GM23338 (cell line): ENCODE results near the gene GFAP. TPM values are rescaled to one million over a fixed set of nuclear protein-coding genes. Genes with fewer than 3 reads are reported as not detected.

Experiments
- ATAC-seq: fragments of 200-7000 bp; cut with Tn5 transposase; 3 replicates; pipeline ENCODE4 v1.9.1; 2020
- DNase-seq: peaks from one replicate; pipeline ENCODE4 v3.0.0-alpha.2; 2015; ENCODE audit warnings: low spot score
- H2AFZ ChIP-seq: fragments of 200-600 bp; sonication (generic); 2 replicates; pipeline ENCODE4 v1.8.0; 2016; ENCODE audit warnings: antibody characterized with exemption, mild to moderate bottlenecking, moderate library complexity
- H3F3A ChIP-seq: fragments of 200-600 bp; sonication (generic); replicated peaks from 2 replicates; pipeline ENCODE4 v1.8.0; 2017; ENCODE audit warnings: antibody characterized with exemption, mixed run types, low read depth
- H3K27ac ChIP-seq: fragments of 200-600 bp; sonication (generic); 2 replicates; pipeline ENCODE4 v1.6.1; 2016; ENCODE audit warnings: low read depth
- H3K27me3 ChIP-seq: fragments of 200-600 bp; sonication (generic); 2 replicates; pipeline ENCODE4 v1.8.0; 2016; ENCODE audit warnings: mild to moderate bottlenecking, mixed run types, moderate library complexity; ENCODE audit not compliant: insufficient read depth
- H3K36me3 ChIP-seq: fragments of 200-600 bp; sonication (generic); 2 replicates; pipeline ENCODE4 v1.8.0; 2016; ENCODE audit warnings: mild to moderate bottlenecking; ENCODE audit not compliant: insufficient read depth
- H3K4me1 ChIP-seq: fragments of 200-600 bp; sonication (generic); 2 replicates; pipeline ENCODE4 v1.8.0; 2016; ENCODE audit warnings: mild to moderate bottlenecking, moderate library complexity; ENCODE audit not compliant: insufficient read depth
- H3K4me2 ChIP-seq: fragments of 200-600 bp; sonication (generic); 2 replicates; pipeline ENCODE4 v1.7.1; 2017; ENCODE audit warnings: mixed run types
- H3K4me3 ChIP-seq: fragments of 200-600 bp; sonication (generic); 2 replicates; pipeline ENCODE4 v1.6.1; 2016; ENCODE audit warnings: mixed run types
- H3K79me2 ChIP-seq: fragments of 200-600 bp; sonication (generic); replicated peaks from 2 replicates; pipeline ENCODE4 v1.8.0; 2017; ENCODE audit warnings: mild to moderate bottlenecking; ENCODE audit not compliant: insufficient read depth
- H3K9me2 ChIP-seq: fragments of 200-600 bp; sonication (generic); 2 replicates; pipeline ENCODE4 v1.8.0; 2017; ENCODE audit not compliant: insufficient read depth
- H4K20me1 ChIP-seq: fragments of 200-600 bp; sonication (generic); replicated peaks from 2 replicates; pipeline ENCODE4 v1.8.0; 2017; ENCODE audit warnings: mild to moderate bottlenecking; ENCODE audit not compliant: insufficient read depth
- H3K27ac Mint-ChIP-seq: 2 replicates; pipeline ENCODE4 v1.8.0; 2020; ENCODE audit warnings: inconsistent platforms, mild to moderate bottlenecking, moderate library complexity, mixed read lengths
- H3K27me3 Mint-ChIP-seq: 3 replicates; pipeline ENCODE4 v1.8.0; 2022; ENCODE audit warnings: low read depth, mild to moderate bottlenecking, moderate library complexity, mixed read lengths, inconsistent platforms; ENCODE audit not compliant: insufficient read depth, poor library complexity
- H3K36me3 Mint-ChIP-seq: 3 replicates; pipeline ENCODE4 v1.8.0; 2021; ENCODE audit warnings: low read depth, mild to moderate bottlenecking, inconsistent platforms, moderate library complexity, mixed read lengths
- H3K4me1 Mint-ChIP-seq: 3 replicates; pipeline ENCODE4 v1.8.0; 2020; ENCODE audit warnings: mild to moderate bottlenecking, inconsistent platforms, mixed read lengths
- H3K4me3 Mint-ChIP-seq: 3 replicates; pipeline ENCODE4 v1.8.0; 2021; ENCODE audit warnings: moderate library complexity, mild to moderate bottlenecking, inconsistent platforms, mixed read lengths
- H3K9me3 Mint-ChIP-seq: 3 replicates; pipeline ENCODE4 v1.8.0; 2020; ENCODE audit warnings: moderate library complexity, mild to moderate bottlenecking, inconsistent platforms, mixed read lengths
- CREB1 ChIP-seq: fragments of 250-450 bp; sonication (Bioruptor Pico); IDR thresholded peaks from 2 replicates; pipeline ENCODE4 v1.5.0; 2020; ENCODE audit warnings: low read depth, mild to moderate bottlenecking, moderate library complexity
- ETS1 ChIP-seq: IDR thresholded peaks from 2 replicates; pipeline ENCODE4 v1.6.1; 2016; ENCODE audit warnings: antibody characterized with exemption
- EZH2 ChIP-seq: fragments of 200-600 bp; sonication (generic); IDR thresholded peaks from one replicate; pipeline ENCODE4 v1.8.0; 2017; ENCODE audit warnings: antibody characterized with exemption, mild to moderate bottlenecking, low read depth; ENCODE audit not compliant: unreplicated experiment
- EZH2phosphoT487 ChIP-seq: fragments of 200-600 bp; sonication (generic); IDR thresholded peaks from one replicate; pipeline ENCODE4 v1.8.1; 2018; ENCODE audit warnings: antibody characterized with exemption; ENCODE audit not compliant: unreplicated experiment
- JUNB ChIP-seq: IDR thresholded peaks from one replicate; pipeline ENCODE4 v1.6.1; 2016; ENCODE audit warnings: antibody characterized with exemption; ENCODE audit not compliant: unreplicated experiment
- NANOG ChIP-seq: IDR thresholded peaks from 2 replicates; pipeline ENCODE4 v1.6.1; 2016; ENCODE audit warnings: antibody characterized with exemption, borderline replicate concordance
- POLR2AphosphoS5 ChIP-seq: IDR thresholded peaks from 2 replicates; pipeline ENCODE4 v1.6.1; 2016; ENCODE audit warnings: antibody characterized with exemption, low read depth
- STAT1 ChIP-seq: IDR thresholded peaks from one replicate; pipeline ENCODE4 v1.6.1; 2016; ENCODE audit warnings: antibody characterized with exemption; ENCODE audit not compliant: unreplicated experiment
- ZNF114 ChIP-seq: fragments of 250-450 bp; sonication (Bioruptor Pico); IDR thresholded peaks from 2 replicates; pipeline ENCODE4 v1.5.0; 2020; ENCODE audit warnings: mild to moderate bottlenecking, moderate library complexity
- ZNF331 ChIP-seq: fragments of 250-450 bp; sonication (Bioruptor Pico); IDR thresholded peaks from 2 replicates; pipeline ENCODE4 v1.5.0; 2020; ENCODE audit warnings: low read depth, mild to moderate bottlenecking, moderate library complexity
- polyA plus RNA-seq: library from polyadenylated mRNA; unstranded; fragments of >200 nt; fragmentation: Nextera tagmentation; extraction: Ambion mirVana; gene quantifications from 2 replicates; pipeline ENCODE4 v1.2.1, GENCODE V29; 2016
- total RNA-seq: library from RNA; depleted of rRNA; stranded (reverse); fragments of >200 nt; shearing (Covaris generic); gene quantifications from 2 replicates; pipeline ENCODE4 v1.2.3, GENCODE V29; 2014
- TF ChIP-seq, protein P1 (sequence below), 2 experiments: fragments of 200-600 bp in 1 of 2; sonication (generic) in 1 of 2; conservative IDR thresholded peaks; 2 replicates each; pipeline versions ENCODE4 v1.5.1 to v1.6.1; 2016 to 2017; ENCODE audit warnings: antibody characterized with exemption in 2 of 2, low read depth in 2 of 2, mild to moderate bottlenecking in 2 of 2, moderate library complexity in 1 of 2
- TF ChIP-seq, protein P2 (sequence below): IDR thresholded peaks from one replicate; pipeline ENCODE4 v1.6.1; 2018; ENCODE audit warnings: antibody characterized with exemption; ENCODE audit not compliant: unreplicated experiment
- TF ChIP-seq, protein P3 (sequence below): fragments of 250-450 bp; sonication (Bioruptor Pico); IDR thresholded peaks from 2 replicates; pipeline ENCODE4 v1.5.0; 2020; ENCODE audit warnings: mild to moderate bottlenecking, moderate library complexity

Gene GFAP
- total and polyA plus RNA-seq, 2 experiments from 2014 or later: 0.15 to 5.1 TPM

DNA sequence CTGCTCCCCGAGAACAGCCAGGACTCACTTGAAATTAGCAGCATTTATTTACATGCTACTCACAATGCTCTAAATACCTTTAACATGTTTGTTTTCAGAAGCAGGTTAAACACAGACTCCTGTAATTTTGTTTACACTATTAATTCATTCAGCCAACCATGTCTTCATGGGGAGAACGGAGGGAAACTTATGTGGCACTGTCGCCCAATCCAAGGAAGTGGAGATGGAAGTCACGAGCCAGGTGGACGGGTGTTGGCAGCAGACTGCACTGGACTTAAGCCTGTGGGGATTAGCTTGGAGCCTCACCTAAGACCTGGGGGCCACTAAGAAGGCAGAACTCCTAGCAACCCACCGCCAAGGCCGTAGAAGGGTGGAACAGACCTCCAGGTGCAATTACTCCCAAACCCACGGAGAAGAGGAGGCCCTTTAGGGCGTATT lies 8.8 kb upstream of the GFAP start:
- H3K4me3 ChIP-seq: no peak overlapping the region
- peaks cover 39% of the 10 kb centered on the region for H3K36me3 Mint-ChIP-seq
- 0 out of 2 replicates have a peak, but pooled peaks cover 23% of the 10 kb centered on the region for H3F3A ChIP-seq
- H3K36me3 ChIP-seq: peaks cover 11% of the 10 kb centered on the region; the same call in 1 of the 2 replicates
- peaks cover 21% of the 10 kb centered on the region for H3K27me3 Mint-ChIP-seq
- no peaks in the 10 kb centered on the region for H3K79me2 ChIP-seq
- H3K4me1 ChIP-seq: peaks cover 12% of the 10 kb centered on the region; the same call in 1 of the 2 replicates
- H3K27ac Mint-ChIP-seq: peak overlapping the region; percentile 4; the same call in 1 of the 2 replicates
- H3K4me3 Mint-ChIP-seq: no peak overlapping the region
- TF ChIP-seq POLR2AphosphoS5 (no peak; the same call in 1 of the 2 replicates), ZNF114 (no peak), ZNF331 (CRISPR knock-in tag) (no peak), EZH2phosphoT487 (no peak), ETS1 (no peak), CREB1 (CRISPR knock-in tag) (no peak), JUNB (no peak), STAT1 (no peak), NANOG (no peak), EZH2 (no peak)
- TF ChIP-seq, protein P1, sequence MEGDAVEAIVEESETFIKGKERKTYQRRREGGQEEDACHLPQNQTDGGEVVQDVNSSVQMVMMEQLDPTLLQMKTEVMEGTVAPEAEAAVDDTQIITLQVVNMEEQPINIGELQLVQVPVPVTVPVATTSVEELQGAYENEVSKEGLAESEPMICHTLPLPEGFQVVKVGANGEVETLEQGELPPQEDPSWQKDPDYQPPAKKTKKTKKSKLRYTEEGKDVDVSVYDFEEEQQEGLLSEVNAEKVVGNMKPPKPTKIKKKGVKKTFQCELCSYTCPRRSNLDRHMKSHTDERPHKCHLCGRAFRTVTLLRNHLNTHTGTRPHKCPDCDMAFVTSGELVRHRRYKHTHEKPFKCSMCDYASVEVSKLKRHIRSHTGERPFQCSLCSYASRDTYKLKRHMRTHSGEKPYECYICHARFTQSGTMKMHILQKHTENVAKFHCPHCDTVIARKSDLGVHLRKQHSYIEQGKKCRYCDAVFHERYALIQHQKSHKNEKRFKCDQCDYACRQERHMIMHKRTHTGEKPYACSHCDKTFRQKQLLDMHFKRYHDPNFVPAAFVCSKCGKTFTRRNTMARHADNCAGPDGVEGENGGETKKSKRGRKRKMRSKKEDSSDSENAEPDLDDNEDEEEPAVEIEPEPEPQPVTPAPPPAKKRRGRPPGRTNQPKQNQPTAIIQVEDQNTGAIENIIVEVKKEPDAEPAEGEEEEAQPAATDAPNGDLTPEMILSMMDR (conservative IDR thresholded peaks at IDR 0.05; ENCODE audit: low read depth in 2 of 2): no peak
- TF ChIP-seq, protein P2, sequence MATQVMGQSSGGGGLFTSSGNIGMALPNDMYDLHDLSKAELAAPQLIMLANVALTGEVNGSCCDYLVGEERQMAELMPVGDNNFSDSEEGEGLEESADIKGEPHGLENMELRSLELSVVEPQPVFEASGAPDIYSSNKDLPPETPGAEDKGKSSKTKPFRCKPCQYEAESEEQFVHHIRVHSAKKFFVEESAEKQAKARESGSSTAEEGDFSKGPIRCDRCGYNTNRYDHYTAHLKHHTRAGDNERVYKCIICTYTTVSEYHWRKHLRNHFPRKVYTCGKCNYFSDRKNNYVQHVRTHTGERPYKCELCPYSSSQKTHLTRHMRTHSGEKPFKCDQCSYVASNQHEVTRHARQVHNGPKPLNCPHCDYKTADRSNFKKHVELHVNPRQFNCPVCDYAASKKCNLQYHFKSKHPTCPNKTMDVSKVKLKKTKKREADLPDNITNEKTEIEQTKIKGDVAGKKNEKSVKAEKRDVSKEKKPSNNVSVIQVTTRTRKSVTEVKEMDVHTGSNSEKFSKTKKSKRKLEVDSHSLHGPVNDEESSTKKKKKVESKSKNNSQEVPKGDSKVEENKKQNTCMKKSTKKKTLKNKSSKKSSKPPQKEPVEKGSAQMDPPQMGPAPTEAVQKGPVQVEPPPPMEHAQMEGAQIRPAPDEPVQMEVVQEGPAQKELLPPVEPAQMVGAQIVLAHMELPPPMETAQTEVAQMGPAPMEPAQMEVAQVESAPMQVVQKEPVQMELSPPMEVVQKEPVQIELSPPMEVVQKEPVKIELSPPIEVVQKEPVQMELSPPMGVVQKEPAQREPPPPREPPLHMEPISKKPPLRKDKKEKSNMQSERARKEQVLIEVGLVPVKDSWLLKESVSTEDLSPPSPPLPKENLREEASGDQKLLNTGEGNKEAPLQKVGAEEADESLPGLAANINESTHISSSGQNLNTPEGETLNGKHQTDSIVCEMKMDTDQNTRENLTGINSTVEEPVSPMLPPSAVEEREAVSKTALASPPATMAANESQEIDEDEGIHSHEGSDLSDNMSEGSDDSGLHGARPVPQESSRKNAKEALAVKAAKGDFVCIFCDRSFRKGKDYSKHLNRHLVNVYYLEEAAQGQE: no peak
- TF ChIP-seq, protein P3, sequence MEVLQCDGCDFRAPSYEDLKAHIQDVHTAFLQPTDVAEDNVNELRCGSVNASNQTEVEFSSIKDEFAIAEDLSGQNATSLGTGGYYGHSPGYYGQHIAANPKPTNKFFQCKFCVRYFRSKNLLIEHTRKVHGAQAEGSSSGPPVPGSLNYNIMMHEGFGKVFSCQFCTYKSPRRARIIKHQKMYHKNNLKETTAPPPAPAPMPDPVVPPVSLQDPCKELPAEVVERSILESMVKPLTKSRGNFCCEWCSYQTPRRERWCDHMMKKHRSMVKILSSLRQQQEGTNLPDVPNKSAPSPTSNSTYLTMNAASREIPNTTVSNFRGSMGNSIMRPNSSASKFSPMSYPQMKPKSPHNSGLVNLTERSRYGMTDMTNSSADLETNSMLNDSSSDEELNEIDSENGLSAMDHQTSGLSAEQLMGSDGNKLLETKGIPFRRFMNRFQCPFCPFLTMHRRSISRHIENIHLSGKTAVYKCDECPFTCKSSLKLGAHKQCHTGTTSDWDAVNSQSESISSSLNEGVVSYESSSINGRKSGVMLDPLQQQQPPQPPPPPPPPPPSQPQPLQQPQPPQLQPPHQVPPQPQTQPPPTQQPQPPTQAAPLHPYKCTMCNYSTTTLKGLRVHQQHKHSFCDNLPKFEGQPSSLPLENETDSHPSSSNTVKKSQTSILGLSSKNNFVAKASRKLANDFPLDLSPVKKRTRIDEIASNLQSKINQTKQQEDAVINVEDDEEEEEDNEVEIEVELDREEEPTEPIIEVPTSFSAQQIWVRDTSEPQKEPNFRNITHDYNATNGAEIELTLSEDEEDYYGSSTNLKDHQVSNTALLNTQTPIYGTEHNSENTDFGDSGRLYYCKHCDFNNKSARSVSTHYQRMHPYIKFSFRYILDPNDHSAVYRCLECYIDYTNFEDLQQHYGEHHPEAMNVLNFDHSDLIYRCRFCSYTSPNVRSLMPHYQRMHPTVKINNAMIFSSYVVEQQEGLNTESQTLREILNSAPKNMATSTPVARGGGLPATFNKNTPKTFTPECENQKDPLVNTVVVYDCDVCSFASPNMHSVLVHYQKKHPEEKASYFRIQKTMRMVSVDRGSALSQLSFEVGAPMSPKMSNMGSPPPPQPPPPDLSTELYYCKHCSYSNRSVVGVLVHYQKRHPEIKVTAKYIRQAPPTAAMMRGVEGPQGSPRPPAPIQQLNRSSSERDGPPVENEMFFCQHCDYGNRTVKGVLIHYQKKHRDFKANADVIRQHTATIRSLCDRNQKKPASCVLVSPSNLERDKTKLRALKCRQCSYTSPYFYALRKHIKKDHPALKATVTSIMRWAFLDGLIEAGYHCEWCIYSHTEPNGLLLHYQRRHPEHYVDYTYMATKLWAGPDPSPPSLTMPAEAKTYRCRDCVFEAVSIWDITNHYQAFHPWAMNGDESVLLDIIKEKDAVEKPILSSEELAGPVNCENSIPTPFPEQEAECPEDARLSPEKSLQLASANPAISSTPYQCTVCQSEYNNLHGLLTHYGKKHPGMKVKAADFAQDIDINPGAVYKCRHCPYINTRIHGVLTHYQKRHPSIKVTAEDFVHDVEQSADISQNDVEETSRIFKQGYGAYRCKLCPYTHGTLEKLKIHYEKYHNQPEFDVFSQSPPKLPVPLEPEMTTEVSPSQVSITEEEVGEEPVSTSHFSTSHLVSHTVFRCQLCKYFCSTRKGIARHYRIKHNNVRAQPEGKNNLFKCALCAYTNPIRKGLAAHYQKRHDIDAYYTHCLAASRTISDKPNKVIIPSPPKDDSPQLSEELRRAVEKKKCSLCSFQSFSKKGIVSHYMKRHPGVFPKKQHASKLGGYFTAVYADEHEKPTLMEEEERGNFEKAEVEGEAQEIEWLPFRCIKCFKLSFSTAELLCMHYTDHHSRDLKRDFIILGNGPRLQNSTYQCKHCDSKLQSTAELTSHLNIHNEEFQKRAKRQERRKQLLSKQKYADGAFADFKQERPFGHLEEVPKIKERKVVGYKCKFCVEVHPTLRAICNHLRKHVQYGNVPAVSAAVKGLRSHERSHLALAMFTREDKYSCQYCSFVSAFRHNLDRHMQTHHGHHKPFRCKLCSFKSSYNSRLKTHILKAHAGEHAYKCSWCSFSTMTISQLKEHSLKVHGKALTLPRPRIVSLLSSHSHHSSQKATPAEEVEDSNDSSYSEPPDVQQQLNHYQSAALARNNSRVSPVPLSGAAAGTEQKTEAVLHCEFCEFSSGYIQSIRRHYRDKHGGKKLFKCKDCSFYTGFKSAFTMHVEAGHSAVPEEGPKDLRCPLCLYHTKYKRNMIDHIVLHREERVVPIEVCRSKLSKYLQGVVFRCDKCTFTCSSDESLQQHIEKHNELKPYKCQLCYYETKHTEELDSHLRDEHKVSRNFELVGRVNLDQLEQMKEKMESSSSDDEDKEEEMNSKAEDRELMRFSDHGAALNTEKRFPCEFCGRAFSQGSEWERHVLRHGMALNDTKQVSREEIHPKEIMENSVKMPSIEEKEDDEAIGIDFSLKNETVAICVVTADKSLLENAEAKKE (CRISPR knock-in tag): no peak
- H4K20me1 ChIP-seq: no peaks in the 10 kb centered on the region
- peaks cover 37% of the 10 kb centered on the region for H3K4me1 Mint-ChIP-seq
- no peaks in the 10 kb centered on the region for H3K9me2 ChIP-seq
- no peaks in the 10 kb centered on the region for H3K9me3 Mint-ChIP-seq
- ATAC-seq (no peak), DNase-seq (no peak)
- H3K4me2 ChIP-seq: no peak overlapping the region
- peak overlapping the region; percentile 69; the same call in 1 of the 2 replicates for H3K27ac ChIP-seq
- no peaks in the 10 kb centered on the region for H3K27me3 ChIP-seq
- no peak overlapping the region for H2AFZ ChIP-seq
